Measurements from ENCODE around the gene WDR64. TPM values are rescaled to one million over a fixed set of nuclear protein-coding genes. Genes with fewer than 3 reads are reported as not detected.

WDR64 gene
- total RNA-seq, 1 donor from 2014 or later: not detected

- Histone ChIP-seq H3K27ac (no peak overlapping the region), H3K36me3 (no peaks in the 10 kb centered on the region), H3K27me3 (ENCODE audit: low read depth) (no peaks in the 10 kb centered on the region), H3K4me1 (no peaks in the 10 kb centered on the region), H3K9me3 (no peaks in the 10 kb centered on the region), H3K4me3 (no peak overlapping the region)
- no peak for DNase-seq
- no peak for TF ChIP-seq CTCF (IDR thresholded peaks at IDR 0.05)
- ATAC-seq: no peak
- intact Hi-C loops (cut with DNase I): no loop called here
These were observed 5.9 kb upstream of the WDR64 start for GRCh38 chr1:241646201-241646600.

- H3K27me3 ChIP-seq (ENCODE audit: low read depth): no peaks in the 10 kb centered on the region
- no peak for ATAC-seq
- intact Hi-C loops (cut with DNase I): no loop called here
- H3K27ac ChIP-seq: no peak overlapping the region
- no peaks in the 10 kb centered on the region for H3K36me3 ChIP-seq
- no peak overlapping the region for H3K4me3 ChIP-seq
- TF ChIP-seq CTCF (IDR thresholded peaks at IDR 0.05): no peak
- no peaks in the 10 kb centered on the region for H3K9me3 ChIP-seq
- no peak for DNase-seq
- H3K4me1 ChIP-seq: no peaks in the 10 kb centered on the region
These were observed 4.4 kb upstream of the WDR64 start for GRCh38 chr1:241647658-241648057.

- H3K9me3 ChIP-seq: no peaks in the 10 kb centered on the region
- H3K27me3 ChIP-seq (ENCODE audit: low read depth): no peaks in the 10 kb centered on the region
- H3K36me3 ChIP-seq: no peaks in the 10 kb centered on the region
- no peak overlapping the region for H3K4me3 ChIP-seq
- H3K4me1 ChIP-seq: no peaks in the 10 kb centered on the region
- H3K27ac ChIP-seq: no peak overlapping the region
- no peak for ATAC-seq
- intact Hi-C loops (cut with DNase I): no loop called here
- no peak for DNase-seq
- no peak for TF ChIP-seq CTCF (IDR thresholded peaks at IDR 0.05)
These were observed 3.9 kb upstream of the WDR64 start for GRCh38 chr1:241648159-241648558.

- intact Hi-C loops (cut with DNase I): no loop called here
- no peak for DNase-seq
- TF ChIP-seq CTCF (IDR thresholded peaks at IDR 0.05): no peak
- ATAC-seq: no peak
- Histone ChIP-seq H3K4me1 (no peaks in the 10 kb centered on the region), H3K36me3 (no peaks in the 10 kb centered on the region), H3K27me3 (ENCODE audit: low read depth) (no peaks in the 10 kb centered on the region), H3K27ac (no peak overlapping the region), H3K4me3 (no peak overlapping the region), H3K9me3 (no peaks in the 10 kb centered on the region)
These were observed 1.9 kb downstream of the WDR64 start for GRCh38 chr1:241654019-241654418.

- DNase-seq (no peak), ATAC-seq (no peak)
- Histone ChIP-seq H3K27me3 (ENCODE audit: low read depth) (no peaks in the 10 kb centered on the region), H3K27ac (no peak overlapping the region), H3K4me1 (no peaks in the 10 kb centered on the region), H3K36me3 (no peaks in the 10 kb centered on the region), H3K4me3 (no peak overlapping the region), H3K9me3 (no peaks in the 10 kb centered on the region)
- intact Hi-C loops (cut with DNase I): no loop called here
- TF ChIP-seq CTCF (IDR thresholded peaks at IDR 0.05): no peak
These were observed 2.6 kb downstream of the WDR64 start for GRCh38 chr1:241654641-241655040.

Data from lower lobe of right lung (tissue), 2 donors.